H1 (cell line): ENCODE data around the gene SSH2.

Source experiments
- ATF2 ChIP-seq: IDR thresholded peaks from 2 replicates; pipeline ENCODE4 v1.6.1; 2012; ENCODE audit warnings: low read length, inconsistent platforms
- CHD2 ChIP-seq: IDR thresholded peaks from 2 replicates; pipeline ENCODE4 v1.6.1; 2012; ENCODE audit warnings: low read length, improper control_type of control experiment
- CREB1 ChIP-seq: IDR thresholded peaks from 2 replicates; pipeline ENCODE4 v1.6.1; 2012; ENCODE audit warnings: inconsistent platforms
- CTCF ChIP-seq, 3 experiments: IDR thresholded peaks; 1 replicate in 2 of 3; 2 replicates in 1 of 3; pipeline versions ENCODE4 v1.5.1 to v1.6.1; 2011; ENCODE audit warnings: low read length in 3 of 3, mild to moderate bottlenecking in 3 of 3, inconsistent platforms in 2 of 3, low read depth in 1 of 3, moderate library complexity in 1 of 3; ENCODE audit not compliant: insufficient read depth in 1 of 3; ENCODE audit errors: control extremely low read depth in 1 of 3
- SP2 ChIP-seq: IDR thresholded peaks from 2 replicates; pipeline ENCODE4 v1.6.1; 2012; ENCODE audit warnings: mild to moderate bottlenecking, low read length, inconsistent platforms

GRCh38 chr17:29711588-29712385, 218.2 kb downstream of the SSH2 start:
- TF ChIP-seq ATF2 (no peak), SP2 (no peak), CTCF (IDR thresholded peaks at IDR 0.05; ENCODE audit: control extremely low read depth in 1 of 3, insufficient read depth in 1 of 3, low read depth in 1 of 3, low read length in 3 of 3) (no peak), CREB1 (no peak), CHD2 (no peak)
